Aorta (tissue), 4 donors: ENCODE results near the gene CDYL. TPM values are rescaled to one million over a fixed set of nuclear protein-coding genes. Genes with fewer than 3 reads are reported as not detected.

Experiments
- polyA plus RNA-seq, 2 donors: library from polyadenylated mRNA; stranded (reverse); fragments of 200-250 nt; gene quantifications; one replicate each; pipeline ENCODE4 v1.2.3, GENCODE V29; 2013
- total RNA-seq, 2 donors: library from RNA; stranded (reverse); fragmentation: NEBNext Ultra II Directional; extraction: Animal tissue kit (Norgen Biotek cat#: 25700); gene quantifications; one replicate each; pipeline ENCODE4 v1.2.1, GENCODE V29; 2021
- donor health status: healthy with polysubstance abuse.
- donor health status: Bipolar disorder and iron deficiency.
- donor health status: DM: no; HTN: no; CAD: no.
- donor health status: DM: yes; HTN: yes; CAD: no.

Gene CDYL
- total and polyA plus RNA-seq, 4 donors: 9.6 to 44.2 (median 26.4) TPM

Other genes with a start within 250 kb of the CDYL start
- 1 to 10 TPM; 3.6 to 4.3 TPM for gene RPP40, start 227.6 kb downstream of the CDYL start, total RNA-seq
- 1 to 10 TPM; 2.0 to 5.6 TPM for gene RPP40, start 227.6 kb downstream of the CDYL start, polyA plus RNA-seq